NCI-H2029 treated with DMSO at 0.1 percent for 48 hours (cell line): Measurements from ENCODE around the gene TSPAN14.
"Not testable (repeated sequence)": the region's sequence is repeated elsewhere in the genome, so short reads cannot be mapped to it uniquely, and the experiment has no call there.

Source experiments
- DNase-seq: peaks from one replicate; lab custom pipeline; 2025; lab: John Stamatoyannopoulos, UW

Gene TSPAN14

GRCh38 chr10:80524190-80524909 lies 70.2 kb downstream of the TSPAN14 start:
- DNase-seq, result no peak

- no peak for DNase-seq
These were observed 72.1 kb downstream of the TSPAN14 start for GRCh38 chr10:80526218-80526617.

DNA sequence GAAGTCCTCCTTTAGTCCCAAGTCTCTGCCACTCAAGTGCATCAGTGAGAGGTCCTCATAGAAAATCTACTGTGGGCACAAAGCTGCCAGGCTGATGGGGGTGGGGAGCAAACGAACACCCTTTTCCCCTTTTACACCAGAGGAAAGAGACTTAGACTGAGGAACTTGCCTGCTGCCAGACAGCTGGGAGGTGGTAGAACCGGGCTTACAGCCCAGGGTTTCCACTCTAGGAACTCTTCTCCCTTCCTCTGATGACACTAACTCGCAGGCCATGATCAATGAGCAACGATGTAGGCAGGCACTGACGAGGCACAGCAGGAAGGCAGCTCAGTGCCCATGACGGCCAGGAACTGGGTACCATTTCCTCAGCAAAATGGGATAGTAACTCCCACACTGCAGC lies 72.6 kb downstream of the TSPAN14 start:
- DNase-seq, result no peak

DNA sequence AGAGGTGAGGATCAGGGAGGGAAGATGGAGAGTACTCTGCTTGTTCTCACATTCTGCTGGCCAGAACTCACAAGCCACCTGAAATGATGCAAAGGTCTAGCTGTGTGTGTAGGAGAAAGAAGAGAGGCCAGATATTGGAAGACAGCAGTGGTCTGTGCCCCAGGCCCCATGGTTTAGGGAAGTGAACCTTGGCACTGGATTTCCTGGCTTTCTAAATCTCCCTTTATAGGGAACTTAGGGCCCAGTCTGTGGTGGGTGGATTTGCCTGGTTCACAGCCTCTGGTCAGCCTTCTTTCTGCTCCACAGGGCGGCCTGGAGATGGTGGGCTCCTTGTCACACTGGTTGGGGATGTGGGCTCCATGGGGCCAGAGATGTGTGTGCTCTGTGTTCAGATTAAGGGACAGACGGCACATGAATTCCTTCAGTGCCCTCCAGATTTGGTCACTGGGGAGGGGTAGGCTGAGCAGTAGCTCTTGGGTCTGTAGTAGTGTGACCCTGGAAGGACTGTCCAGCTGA lies 74.1 kb downstream of the TSPAN14 start:
- no peak for DNase-seq

DNA sequence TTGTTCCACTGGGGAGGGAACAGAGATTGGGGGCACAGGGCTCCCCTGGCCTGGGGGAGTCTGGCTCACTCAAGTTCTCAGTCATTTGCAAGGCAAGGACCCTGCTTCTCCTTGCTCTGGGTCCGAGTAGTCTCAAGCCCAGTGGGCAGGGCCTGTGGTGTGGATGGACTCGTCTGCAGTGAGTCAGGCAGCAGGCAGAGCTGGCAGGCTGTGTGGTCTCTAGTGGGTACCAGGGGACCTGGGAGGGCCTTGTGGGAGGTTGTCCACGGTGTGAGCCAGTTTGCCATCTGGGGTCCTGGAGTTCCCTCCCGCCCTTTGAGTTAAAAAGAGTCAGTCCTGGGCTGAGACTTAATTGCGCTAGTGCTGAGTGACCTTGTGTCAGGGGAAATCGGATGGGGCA lies 74.8 kb downstream of the TSPAN14 start:
- DNase-seq, result no peak

DNA sequence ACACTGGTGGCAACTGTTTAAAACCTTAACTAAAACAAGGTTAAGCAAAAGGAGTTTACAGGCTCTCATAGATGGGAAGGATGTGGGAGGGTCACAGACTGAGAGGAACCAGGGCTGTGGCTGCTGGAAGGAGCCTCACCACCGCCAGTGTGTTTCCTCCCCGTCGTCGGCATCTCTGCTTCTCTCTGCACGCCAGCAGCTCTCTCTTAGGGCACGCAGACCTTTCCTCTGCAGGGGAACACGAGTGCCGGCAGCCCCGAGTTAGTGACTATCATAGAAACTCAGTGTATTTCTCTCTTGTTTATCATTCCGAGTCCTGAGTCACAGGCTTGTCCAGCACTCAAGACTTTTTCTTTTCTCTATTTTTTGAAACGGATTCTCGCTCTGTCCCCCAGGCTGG lies 75.5 kb downstream of the TSPAN14 start:
- no peak for DNase-seq

GRCh38 chr10:80530251-80530650 lies 76.1 kb downstream of the TSPAN14 start:
- no peak for DNase-seq

DNA sequence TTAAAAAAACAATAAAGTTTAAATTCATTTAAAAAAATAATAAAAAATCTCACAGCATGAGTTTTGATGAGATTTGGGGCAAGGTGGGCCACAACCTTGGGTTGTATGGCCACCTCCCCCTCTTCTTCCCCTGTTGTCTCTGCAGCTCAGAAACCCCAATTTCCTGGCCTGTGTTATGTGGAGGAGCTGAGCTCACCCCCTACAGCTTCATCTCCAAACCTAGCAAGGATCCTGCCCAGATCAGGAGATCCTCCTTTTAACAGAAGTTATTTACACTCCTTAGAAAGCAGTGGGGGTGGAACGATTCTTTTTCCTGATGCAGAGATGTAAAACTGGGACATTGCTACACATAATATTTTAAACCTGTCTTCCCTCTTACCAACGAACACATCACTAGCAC lies 76.7 kb downstream of the TSPAN14 start:
- no peak for DNase-seq

DNA sequence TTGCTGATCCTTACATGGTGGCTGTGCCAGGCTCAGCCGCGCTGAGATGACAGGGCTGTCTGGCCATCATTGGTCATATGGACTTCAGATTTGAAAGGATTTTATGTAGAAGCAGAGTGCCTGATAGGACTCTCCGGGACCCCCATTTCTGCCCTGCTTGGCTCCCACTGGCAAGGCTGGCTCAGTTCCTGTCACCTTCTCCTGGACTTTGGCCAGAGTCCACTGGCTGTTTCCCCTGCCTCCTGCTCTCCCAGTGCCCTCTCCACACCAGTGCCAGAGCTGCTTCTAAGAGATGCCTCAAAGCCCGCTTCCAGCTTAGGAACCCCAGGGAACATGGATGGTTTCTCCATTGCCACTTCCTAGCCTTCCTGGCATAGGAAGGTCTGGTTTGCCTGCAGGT lies 78.5 kb downstream of the TSPAN14 start:
- DNase-seq, result no peak

- DNase-seq, result not testable (repeated sequence)
These were observed 79.9 kb downstream of the TSPAN14 start for GRCh38 chr10:80534059-80534458.

DNA sequence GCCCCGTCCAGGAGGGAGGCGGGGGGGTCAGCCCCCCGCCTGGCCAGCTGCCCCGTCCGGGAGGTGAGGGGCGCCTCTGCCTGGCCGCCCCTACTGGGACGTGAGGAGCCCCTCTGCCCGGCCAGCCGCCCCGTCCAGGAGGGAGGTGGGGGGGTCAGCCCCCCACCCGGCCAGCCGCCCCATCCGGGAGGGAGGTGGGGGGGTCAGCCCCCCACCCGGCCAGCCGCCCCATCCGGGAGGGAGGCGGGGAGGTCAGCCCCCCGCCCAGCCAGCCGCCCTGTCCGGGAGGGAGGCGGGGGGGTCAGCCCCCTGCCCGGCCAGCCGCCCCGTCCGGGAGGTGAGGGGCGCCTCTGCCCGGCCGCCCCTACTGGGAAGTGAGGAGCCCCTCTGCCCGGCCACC lies 80.5 kb downstream of the TSPAN14 start:
- not testable (repeated sequence) for DNase-seq

- no peak for DNase-seq
These were observed 81.7 kb downstream of the TSPAN14 start for GRCh38 chr10:80535671-80536360.

- no peak for DNase-seq
These were observed 82.3 kb downstream of the TSPAN14 start for GRCh38 chr10:80536361-80536835.

- DNase-seq, result no peak
These were observed 83.1 kb downstream of the TSPAN14 start for GRCh38 chr10:80537086-80537735.

DNA sequence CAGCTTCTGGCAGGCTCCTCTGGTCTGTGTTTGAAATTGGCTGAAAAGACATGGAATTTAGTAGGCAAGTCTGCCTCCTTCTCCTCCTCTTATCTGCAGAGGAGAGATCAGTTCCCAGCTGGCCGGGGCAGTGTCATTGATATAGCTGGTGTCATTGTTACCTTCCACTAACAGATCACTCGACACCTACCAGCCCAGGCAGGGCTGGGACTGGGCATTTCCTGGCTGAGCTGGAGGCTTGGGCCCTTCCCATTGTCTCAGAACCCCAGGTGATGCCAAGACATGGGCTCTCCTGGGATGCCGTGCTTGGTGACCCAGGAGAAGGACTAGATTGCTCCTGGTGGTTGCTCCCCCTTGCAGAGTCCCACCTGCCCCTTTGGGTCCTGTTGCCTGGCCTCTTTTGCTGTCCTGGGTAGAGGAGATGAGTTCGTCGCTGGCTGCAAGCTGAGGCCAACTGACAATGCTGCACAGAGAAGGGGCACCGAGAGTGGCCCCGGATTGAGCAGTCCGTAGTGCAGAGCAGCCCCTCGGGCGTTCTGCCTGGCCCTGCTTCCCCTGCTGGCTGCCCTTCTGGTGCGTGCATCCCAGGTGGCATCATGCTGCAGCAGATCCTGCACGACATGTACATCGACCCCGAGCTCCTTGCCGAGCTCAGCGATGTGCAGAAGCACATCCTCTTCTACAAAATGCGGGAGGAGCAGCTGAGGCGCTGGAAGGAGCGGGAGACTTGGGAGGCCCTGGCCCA lies 83.8 kb downstream of the TSPAN14 start, which contains the start of gene SH2D4B:
Gene SH2D4B (plus strand): TSS at position 167 of the 745 bp plus-strand sequence. CDS start 430 bp downstream, at position 597.
- DNase-seq, result no peak

DNA sequence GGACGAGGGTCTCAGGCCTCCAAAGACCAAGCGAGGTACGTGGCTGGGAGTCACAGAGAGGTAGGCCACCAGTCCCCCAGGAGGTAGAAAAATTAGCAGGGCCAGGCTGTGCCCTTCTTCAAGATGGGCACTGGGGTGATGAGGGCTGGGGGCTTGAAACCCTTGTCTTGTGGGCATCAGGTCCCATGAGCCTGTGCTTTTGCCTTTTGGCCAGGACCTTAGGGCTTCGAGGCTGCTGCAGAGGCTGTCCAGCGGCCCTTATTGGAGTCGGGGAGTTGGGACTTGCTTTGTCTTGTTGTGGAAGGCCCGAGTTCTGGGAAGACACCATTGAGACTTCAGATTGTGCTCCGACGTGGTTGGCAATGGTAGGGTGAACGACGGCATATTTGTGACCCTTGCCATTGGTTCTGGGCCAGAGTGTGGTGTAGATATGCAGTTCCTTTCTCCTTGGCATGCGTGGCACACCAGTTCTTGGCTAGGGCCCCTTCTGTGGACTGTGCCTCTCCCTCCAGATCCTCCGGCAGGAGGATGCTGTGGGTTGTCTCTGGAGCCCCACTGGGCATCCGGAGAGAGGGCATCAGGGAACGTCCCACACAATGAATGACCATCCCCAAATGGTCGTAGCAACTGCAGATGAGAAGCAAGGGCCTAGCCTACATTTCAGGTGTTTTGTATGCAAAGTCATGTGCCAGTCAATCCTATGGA lies 84.5 kb downstream of the TSPAN14 start:
- DNase-seq, result no peak

DNA sequence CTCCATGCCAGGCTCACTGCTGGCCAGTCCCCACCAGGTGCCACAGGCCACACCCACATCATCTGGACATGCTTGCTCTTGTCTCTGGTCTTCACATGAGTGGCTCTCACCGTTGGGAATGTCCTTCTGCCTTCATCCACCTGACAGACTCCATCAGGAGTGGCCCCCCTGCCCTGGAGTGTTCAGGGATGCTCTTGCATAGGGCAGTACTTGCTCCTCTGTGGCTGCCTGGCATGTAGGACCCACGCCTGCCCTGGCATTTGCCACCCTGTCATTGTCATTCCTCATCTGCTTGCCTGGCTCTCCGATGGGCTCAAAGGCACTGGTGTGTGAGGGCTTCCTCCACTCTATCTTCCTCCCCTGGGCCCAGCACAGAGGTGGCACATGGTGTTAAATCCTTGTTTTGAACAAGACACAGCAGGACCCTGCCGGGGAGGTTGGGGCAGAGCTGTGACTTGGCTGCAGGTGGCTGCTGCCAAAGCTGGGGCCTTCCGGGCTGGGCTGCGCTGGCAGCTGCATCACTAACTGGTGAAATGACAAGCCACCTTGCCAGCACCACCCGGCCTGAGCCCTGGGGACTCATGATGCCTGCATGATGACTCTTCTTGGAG lies 85.4 kb downstream of the TSPAN14 start:
- no peak for DNase-seq

- no peak for DNase-seq
These were observed 86.0 kb downstream of the TSPAN14 start for GRCh38 chr10:80540136-80540535.

- DNase-seq, result no peak
These were observed 86.5 kb downstream of the TSPAN14 start for GRCh38 chr10:80540618-80540980.

- no peak for DNase-seq
These were observed 87.1 kb downstream of the TSPAN14 start for GRCh38 chr10:80540981-80541750.
